Fibroblast of peridontal ligament (primary cell): ENCODE results near the gene ACAP2.
"Not testable (repeated sequence)": the region's sequence is repeated elsewhere in the genome, so short reads cannot be mapped to it uniquely, and the experiment has no call there.

Source experiments
- DNase-seq: peaks from one replicate; pipeline ENCODE4 v3.0.0-alpha.2; 2010; ENCODE audit errors: extremely low read depth

Gene ACAP2

DNA sequence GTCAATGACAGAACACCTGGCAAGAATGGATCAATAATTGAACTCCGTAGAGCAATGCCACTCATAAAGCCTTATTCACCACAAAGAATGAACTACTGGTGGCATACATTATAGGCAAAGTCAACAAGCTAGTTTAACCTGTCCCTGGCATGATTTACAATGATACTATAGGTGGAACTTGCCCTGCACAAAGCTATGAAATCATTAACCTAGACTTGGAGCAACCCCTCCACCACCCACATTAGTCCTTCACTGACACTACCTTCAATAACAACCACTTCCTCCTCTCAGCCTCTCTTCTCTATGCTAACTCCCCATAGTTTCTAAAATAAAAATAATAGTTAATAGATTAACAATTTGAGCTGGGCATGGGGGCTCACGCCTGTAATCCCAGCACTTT lies 54.4 kb downstream of the ACAP2 start:
- DNase-seq, result no peak

DNA sequence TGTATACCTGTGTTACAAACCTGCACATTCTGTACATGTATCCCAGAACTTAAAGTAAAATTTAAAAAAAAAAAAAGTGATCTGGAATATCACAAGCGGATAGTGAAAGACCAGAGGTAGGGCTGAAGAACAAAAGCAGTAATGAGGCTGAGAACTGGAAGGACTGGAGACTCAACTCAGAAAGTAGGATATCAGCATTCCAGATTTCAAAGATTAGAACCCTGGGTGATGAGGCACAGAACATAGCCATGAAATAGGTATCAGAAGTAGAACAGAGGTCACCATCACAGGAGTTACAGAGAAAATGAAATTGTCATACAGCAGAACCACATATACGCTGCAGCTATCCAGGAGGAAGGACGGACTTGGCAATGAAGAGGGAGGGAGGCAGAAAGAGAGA lies 56.1 kb downstream of the ACAP2 start:
- no peak for DNase-seq

DNA sequence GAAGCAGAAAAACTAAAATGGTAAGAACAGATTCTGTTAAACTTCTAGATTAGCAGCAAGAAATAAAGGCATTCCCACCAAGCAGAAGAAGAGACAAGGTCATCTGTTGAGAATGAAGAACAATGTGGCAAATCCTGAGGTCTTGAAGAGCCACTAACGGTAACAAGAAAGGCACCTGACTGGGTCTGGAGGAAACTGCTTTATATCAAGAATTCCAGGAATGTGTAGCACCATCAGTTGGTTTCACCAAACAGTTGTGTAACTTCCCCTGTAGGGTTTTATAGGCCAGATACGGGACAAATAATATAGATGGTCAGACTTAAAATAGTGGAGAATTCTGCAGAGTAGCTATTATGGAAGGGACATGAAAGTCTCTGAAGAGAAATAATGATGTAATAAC lies 57.3 kb downstream of the ACAP2 start:
- no peak for DNase-seq

DNA sequence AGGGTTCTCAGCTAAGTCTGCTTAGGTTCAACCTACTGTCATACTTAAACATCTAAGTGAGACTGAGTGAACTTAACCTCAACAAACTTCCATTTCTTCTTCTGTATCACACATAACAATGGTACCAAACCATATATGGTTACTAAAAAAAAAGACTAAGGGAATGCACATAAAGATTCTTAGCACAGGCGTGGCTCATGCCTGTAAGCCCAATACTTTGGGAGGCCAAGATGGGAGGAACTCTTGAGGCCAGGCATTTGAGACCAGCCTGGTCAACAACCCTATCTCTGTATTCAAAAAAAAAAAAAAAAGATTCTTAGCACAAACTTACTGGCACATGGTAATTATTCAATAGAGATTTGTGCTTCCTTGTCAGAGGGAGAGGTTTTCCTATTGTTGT lies 57.9 kb downstream of the ACAP2 start:
- no peak for DNase-seq

DNA sequence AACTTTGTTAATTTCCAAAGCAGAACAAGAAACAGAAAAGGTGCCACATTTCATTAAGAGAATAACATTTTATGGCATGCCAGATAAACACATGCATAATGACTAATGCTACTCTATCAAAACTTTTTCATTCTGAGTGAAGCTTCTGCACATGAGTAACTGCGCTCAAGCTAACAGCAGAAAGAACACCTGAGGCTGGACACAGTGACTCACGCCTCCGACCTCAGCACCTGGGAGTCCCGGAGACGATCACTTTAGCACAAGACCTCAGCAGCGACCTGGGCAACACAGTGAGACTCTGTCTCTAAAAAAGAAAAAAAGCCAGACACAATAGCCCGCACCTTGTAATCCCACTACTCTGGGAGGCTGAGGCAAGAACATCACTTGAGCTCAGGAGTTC lies 70.6 kb downstream of the ACAP2 start:
- DNase-seq, result no peak

DNA sequence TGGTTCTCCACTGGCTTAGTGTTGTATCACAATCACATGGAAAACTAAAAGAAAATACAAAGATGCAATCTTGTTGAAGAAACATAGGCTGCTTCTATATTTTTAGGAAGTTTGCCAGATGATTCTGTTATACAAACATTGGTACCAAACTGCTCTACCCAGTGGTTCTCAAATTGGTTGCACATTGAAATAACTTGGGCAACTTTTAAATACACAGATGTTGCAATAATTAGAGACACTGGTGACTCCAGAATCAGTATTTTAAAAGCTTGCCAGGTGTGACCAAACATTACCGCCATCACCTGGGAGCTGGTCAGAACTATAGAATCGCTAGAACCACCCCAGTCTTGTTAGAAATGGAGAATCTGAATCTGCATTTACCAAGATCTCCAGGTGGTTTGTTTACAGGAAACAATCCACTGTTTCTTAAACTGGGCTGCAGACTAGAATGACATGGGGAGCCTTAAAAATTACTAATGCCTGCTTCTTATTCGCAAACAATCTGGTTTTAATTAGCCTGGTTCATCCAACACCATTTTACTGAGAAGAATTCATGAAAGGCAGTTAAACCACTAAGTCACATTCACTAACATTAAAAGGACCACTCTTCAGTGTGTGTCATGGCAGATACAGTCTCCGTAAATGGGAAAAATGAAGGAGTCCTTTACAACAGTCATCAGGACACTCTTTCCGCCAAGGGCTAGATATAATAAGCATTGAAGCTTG lies 76.5 kb downstream of the ACAP2 start:
- peak; percentile 81 for DNase-seq

DNA sequence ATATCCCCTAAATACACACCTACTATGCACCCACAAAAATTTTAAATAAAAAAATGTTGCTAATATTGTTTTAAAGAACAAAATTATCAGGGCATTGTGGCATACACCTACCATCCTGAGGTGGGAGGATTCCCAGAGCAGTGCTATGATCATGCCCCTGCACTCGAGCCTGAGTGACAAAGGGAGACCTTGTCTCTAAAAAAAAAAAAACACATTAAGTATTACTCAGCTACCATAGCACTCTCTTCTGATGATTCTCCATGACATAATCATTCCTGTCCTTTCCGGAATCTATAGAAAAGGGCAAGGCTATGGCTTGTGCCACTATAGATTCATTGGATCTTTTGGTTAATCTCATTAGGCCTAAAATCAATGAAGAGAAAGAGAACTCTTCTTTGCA lies 77.4 kb downstream of the ACAP2 start:
- no peak for DNase-seq

DNA sequence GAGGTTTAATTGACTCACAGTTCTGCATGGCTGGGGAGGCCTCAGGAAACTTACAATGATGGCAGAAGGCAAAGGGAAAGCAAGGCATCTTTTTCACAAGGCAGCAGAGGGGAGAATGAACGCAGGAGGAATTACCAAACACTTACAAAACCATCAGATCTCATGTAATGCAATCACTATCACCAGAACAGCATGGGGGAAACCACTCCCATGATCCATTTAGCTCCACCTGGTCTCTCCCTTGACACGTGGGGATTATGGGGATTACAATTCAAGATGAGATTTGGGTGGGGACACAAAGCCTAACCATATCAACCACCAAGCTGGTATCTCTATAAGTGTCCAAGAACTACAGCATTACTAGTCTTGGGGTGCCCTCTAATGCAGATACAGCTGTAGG lies 85.0 kb downstream of the ACAP2 start:
- DNase-seq, result not testable (repeated sequence)

DNA sequence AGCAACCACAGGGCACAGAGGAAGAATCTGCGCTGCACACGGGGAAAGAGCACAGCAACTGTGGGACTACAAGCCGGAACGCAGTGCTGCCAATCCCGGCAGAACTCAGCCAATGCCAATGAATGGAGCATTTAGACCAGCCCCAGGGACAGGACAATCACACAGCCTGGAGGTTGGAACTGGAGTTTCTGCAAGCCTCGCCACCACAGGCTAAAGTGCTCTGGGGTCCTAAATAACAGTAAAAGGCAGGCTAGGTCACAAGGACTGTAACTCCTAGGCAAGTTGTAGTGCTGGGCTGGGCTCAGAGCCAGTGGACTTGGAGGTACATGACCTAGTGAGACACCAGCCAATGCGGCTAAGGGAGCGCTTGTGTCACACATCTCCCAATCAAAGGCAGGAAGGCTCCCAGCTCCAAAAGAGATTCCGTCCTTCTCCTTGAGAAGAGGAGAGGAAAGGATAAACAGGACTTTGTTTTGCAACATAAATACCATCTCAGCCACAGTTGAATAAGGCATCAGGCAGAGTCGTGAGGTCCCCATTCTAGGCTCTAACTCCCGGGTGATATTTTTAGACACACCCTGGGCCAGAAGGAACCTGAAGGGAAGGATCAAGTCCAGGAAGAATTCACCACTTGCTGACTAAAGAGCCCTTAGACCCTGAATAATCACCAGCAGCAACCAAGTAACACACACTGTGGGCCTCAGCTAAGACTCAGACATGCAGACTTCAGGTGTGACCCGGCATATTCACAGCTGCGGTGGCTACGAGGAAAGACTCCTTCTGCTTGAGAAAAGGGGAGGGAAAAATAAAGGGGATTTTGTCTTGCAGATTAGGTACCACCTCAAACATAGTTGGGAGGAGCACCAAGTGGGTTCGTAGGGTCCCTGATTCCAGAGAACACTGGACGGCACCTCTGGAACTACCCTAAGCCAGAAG lies 86.4 kb downstream of the ACAP2 start:
- no peak for DNase-seq

DNA sequence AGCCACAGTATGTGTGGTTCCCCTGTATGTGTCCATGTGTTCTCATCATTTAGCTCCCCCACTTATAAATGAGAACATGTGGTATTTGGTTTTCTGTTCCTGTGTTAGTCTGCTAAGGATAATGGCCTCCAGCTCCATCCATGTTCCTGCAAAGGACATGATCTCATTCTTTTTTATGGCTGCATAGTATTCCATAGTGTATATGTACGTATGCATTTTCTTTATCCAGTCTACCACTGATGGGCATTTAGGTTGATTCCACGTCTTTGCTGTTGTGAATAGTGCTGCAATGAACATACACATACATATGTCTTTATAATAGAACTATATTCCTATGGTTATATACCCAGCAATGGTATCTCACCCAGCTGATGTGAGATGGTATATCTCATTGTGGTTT lies 88.8 kb downstream of the ACAP2 start:
- not testable (repeated sequence) for DNase-seq

DNA sequence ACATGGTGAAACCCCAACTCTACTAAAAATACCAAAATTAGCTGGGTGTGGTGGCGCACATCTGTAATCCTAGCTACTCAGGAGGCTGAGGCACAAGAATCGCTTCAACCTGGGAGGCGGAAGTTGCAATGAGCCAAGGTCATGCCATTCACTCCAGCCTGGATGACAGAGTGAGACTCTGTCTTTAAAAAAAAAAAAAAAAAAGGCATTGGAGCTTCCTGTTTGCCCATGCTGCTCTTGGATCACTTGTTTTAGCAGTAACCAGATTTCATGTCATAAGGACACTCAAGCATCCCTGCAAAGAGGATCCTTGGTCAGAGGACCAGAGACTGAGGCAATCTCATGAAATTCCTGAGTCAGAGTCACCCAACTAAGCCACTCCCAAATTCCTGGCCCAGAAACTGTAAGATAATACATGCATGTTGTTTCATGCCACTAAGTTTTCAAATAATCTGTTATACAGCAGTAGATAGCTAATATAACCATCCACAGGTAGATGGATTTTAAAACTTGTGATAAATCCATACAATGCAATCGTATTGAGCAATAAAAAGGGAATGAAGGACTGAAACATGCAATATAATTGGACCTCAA lies 89.8 kb downstream of the ACAP2 start:
- DNase-seq, result peak; percentile 97

DNA sequence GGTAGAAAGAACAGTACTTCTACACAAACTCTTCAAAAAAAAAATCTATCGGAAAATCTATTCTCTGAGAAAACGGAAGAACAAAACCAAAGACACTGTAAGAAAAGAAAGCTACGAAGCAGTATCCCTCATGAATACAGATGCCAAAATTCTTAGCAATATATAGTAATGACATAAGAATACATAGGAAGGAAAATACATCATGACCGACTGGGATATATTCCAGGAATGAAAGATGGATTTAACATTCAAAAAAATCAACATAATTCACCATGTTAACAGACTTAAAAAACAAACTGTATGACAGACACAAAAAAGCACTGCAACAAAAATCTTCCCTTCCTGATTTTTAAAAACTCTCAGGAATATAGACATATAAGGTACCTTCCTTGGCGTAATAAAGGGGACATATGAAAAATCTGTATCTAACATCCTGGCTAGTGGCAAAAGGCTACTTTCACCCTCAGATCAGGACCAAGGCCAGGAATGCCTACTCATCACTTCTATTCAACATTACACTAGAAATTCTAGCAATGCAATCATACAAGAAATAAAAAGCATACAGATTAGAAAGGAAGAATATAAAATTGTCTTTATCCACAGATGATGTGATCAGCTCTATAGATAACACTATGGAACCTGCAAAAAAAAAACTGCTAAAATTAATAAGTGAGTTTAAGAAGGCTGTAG lies 94.2 kb downstream of the ACAP2 start:
- DNase-seq, result no peak

DNA sequence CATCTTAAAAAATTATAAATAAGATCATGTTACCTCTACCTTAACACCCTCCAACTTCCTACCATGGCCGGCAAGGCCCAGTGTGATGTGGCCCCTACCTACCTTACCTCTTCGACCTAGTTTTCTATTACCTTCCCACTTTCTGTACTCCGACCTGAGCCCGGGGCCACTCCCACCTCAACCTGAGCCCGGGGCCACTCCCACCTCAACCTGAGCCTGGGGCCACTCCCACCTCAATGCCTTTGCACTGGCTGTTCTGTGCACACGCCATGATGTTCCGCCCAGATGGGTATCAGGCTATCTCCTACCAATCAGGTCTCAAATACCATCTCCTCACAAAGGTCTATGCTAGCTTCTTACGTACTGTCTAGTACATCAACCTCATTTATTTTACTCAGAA lies 105.1 kb downstream of the ACAP2 start:
- DNase-seq, result no peak

DNA sequence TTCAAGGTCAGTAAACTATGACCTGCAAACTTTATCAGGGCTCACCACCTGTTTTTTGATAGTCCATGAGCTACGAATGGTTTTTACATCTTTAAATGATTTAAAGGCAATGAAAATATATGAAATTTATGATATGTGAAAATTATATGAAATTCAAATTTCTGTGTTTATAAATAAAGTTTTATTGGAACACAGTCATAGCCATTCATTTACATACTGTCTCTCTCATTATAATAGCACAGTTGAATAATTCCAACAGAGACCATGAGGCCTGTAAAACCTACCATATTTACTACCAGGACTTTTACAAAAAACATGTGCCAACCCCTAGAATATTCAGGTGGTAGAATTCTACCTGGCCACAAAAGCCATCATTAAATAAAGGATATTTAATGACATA lies 107.9 kb downstream of the ACAP2 start:
- no peak for DNase-seq

DNA sequence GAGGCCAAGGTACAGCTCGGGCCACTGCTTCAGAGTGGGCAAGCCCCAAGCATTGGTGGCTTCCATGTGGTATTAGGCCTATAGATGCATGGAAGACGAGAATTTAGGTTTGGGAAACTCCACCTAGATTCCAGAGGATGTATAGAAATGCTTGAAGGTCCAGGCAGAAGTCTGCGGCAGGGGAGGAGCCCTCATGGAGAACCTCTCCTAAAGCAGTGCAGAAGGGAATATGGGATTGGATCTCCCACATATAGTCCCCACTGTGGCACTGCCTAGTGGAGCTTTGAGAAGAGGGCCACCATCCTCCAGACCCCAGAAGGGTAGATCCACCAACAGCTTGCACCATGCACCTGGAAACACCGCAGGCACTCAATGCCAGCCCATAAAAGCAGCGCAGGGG lies 123.8 kb downstream of the ACAP2 start:
- no peak for DNase-seq

DNA sequence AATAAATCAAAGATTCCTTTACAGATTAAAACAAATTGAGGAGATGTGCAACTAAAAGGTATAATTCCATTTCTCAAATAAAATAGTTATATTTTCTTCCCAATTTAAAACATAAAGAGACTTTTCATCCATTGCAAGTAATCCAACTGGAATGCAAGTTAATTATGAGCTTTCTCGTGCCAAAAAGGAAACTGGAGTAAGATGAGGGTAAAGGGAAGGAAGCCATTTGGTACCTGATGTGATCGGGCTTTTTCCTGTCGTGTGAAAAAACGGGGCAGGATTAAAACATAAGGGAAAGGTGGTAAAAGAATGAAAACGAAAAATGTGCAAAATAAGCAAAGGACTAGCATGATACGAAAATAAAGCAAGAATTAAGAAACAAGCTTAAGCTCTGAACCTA lies 130.1 kb downstream of the ACAP2 start:
- peak; percentile 51 for DNase-seq

DNA sequence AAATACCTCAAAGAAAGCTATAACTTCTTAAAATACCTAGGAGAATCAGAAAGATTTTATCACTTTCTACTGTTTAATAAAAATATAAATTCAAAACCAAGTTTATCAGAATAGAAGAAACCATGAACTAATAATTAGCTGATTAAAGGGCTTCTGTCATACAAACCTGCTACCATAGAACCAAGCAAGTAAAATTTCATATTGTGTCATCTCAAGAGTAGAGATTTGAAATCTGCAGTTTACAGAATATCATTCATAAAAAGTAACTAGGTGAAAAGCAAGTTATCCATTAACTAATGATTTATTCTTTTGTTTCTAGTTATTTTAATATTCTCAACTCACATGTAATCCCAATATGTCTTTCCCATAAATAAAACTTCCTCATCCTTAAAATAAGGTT lies 135.1 kb downstream of the ACAP2 start:
- no peak for DNase-seq

DNA sequence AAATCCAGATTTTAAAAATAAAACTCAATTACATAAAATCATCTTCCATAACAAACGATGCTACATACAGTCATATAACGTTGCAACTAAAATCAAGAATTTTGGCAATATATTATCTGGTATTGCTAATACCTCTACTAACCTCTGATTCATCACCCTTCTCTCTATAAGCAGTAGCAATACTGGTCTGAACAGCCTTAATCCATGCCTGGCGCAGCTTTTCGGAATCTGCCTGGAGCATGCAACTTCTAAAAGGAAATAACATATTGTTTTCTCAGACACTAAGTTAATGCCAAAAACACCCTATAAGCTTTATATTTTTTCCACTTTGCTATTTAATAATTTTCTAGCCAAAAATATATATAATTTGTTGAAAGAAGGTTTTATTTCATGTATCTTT lies 136.5 kb downstream of the ACAP2 start:
- DNase-seq, result no peak

DNA sequence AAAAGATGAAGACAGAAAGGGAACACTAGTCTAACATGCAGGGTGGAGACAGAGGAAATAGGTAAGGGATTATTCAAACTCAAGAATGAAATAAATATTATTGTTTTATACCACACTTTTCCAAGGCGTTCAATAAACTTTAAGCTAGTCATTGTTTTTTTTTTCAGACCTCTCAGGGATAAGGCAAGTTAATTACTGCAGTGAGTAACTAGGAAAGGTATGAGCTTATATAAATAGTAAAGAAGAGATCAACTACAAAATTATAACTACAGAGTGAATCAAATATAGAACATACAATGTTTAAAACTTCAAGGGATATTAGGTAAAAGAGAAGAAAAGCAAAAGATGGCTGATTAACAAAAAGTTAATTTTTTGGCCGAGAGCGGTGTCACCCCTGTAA lies 140.4 kb downstream of the ACAP2 start:
- DNase-seq, result peak; percentile 47

DNA sequence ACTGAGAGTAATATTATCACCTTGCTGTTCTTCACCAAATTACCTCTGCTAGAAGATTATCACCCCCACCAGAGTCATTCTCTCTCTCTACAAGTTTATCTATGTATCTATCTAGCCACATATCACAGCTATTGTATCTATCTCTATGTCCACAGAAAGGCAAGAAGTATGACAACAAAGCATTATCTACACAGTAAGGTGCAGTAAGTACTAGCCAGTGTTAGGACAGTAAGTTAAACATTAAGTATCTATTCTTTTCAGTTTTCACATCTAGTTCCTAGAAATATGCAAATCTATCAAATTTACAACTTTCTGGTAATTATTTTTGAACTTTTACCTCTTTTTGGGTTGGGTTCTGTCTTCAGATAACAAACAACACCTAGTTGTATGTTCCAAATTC lies 145.4 kb downstream of the ACAP2 start:
- no peak for DNase-seq

DNA sequence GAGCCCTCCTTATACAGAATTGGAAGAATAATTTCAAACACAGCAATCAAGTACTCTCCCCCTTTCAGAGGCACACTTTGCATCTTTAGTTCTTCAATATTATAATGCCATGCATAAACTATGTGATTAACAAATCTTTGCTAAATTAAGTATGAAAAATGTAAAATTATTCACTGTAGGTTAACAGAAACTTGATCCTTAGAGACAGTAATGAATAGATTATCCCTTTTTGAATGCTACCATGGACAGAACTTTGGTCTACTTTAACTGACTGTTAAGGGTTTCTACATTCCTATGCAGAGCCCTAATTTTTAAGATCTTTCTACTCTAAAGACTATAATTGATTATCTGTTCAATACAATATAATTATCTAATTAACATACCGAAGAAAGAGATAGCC lies 146.2 kb downstream of the ACAP2 start:
- DNase-seq, result no peak

DNA sequence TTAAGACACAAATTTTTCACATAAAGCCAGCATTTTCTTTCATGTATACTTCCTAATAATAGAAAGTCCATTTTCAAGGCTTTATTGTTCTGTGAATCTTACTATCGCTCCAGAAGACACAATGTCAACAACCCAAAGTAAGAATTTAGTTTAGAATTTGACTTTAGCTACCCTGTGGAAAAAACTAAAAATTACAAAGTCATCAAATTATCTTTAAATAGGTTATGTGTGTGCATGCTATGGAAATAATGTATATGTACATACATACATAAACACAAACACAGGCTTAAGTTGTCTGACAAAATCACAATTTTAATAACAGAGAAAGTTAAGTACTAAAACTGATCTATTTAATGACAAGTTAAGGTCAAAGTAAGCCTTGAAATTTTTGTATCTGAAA lies 151.7 kb downstream of the ACAP2 start:
- no peak for DNase-seq
